Body of pancreas (tissue), 4 donors: ENCODE data around the gene SEC61A1.

Source experiments
- POLR2A ChIP-seq, 3 donors: fragments of 450-650 bp; IDR thresholded peaks; one replicate each; pipeline ENCODE4 v1.6.1; 2016; ENCODE audit warnings: antibody characterized with exemption in 3 of 3, mild to moderate bottlenecking in 2 of 3
- TF ChIP-seq, protein P1 (sequence below), 7 experiments: fragments of 450-650 bp in 4 of 7; fragments of 200-600 bp in 3 of 7; sonication (generic) in 3 of 7; IDR thresholded peaks; one replicate each; pipeline ENCODE4 v1.5.1; 2016 to 2019; ENCODE audit warnings: antibody characterized with exemption in 7 of 7

DNA sequence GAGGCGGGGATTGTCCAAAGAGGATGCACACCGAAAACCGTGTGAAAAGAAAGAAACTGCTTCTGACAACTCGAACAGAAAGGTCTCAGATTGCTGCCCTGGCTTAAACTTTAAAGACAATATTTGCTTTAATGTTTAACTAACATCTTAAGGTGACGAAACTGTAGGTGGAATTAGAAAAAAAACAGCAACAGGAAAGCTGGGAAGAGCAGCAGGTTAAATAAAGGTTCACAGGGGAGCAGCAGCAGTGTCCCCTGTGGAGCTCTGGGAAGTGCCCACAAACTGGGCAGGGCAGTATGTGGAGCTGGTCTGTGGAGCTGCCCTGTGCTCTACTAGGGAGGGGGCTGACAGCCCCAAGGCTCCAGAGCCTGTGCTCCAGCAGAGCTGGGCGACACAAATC lies 46.0 kb downstream of the SEC61A1 start:
- TF ChIP-seq, protein P1, sequence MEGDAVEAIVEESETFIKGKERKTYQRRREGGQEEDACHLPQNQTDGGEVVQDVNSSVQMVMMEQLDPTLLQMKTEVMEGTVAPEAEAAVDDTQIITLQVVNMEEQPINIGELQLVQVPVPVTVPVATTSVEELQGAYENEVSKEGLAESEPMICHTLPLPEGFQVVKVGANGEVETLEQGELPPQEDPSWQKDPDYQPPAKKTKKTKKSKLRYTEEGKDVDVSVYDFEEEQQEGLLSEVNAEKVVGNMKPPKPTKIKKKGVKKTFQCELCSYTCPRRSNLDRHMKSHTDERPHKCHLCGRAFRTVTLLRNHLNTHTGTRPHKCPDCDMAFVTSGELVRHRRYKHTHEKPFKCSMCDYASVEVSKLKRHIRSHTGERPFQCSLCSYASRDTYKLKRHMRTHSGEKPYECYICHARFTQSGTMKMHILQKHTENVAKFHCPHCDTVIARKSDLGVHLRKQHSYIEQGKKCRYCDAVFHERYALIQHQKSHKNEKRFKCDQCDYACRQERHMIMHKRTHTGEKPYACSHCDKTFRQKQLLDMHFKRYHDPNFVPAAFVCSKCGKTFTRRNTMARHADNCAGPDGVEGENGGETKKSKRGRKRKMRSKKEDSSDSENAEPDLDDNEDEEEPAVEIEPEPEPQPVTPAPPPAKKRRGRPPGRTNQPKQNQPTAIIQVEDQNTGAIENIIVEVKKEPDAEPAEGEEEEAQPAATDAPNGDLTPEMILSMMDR (IDR thresholded peaks at IDR 0.05), result no peak
- TF ChIP-seq POLR2A (IDR thresholded peaks at IDR 0.05), result no peak
